HEK293 (cell line): ENCODE data around the gene SH3YL1.

Experiments
- CTCF ChIA-PET: fragments of 350-600 bp; formaldehyde crosslinking; extraction: SDS; loops from one replicate; lab custom pipeline; 2021; ENCODE audit warnings: antibody characterized with exemption; lab: Yijun Ruan, JAX
- POLR2A ChIA-PET: fragments of 300-600 bp; formaldehyde crosslinking; extraction: SDS; loops from one replicate; lab custom pipeline; 2020; ENCODE audit warnings: antibody characterized with exemption, inconsistent platforms; lab: Yijun Ruan, JAX
- H3K27ac ChIP-seq: fragments of 200-500 bp; sonication (Bioruptor generic); 2 replicates; pipeline ENCODE4 v1.5.1; 2014; ENCODE audit warnings: low read depth, low read length, control low read depth, inconsistent platforms; ENCODE audit errors: extremely low read depth
- H3K36me3 ChIP-seq, 2 experiments: fragments of 200-500 bp in 1 of 2; sonication (Bioruptor generic) in 1 of 2; 1 replicate in 1 of 2; 2 replicates in 1 of 2; pipeline ENCODE4 v1.5.1; 2014 to 2017; ENCODE audit warnings: inconsistent platforms in 2 of 2, low read length in 2 of 2; ENCODE audit not compliant: control insufficient read depth in 2 of 2, insufficient read depth in 1 of 2
- H3K4me1 ChIP-seq: fragments of 200-500 bp; sonication (Bioruptor generic); 2 replicates; pipeline ENCODE4 v1.5.1; 2014; ENCODE audit warnings: mild to moderate bottlenecking, low read length, inconsistent platforms; ENCODE audit not compliant: control insufficient read depth, insufficient read depth
- H3K4me3 ChIP-seq: 2 replicates; pipeline ENCODE4 v1.5.1; 2011; ENCODE audit warnings: low read depth, mild to moderate bottlenecking, control low read depth, low read length, moderate library complexity
- H3K9me3 ChIP-seq: fragments of 200-500 bp; sonication (Bioruptor generic); 2 replicates; pipeline ENCODE4 v1.5.1; 2014; ENCODE audit warnings: low read depth, low read length, inconsistent platforms; ENCODE audit not compliant: control insufficient read depth, insufficient read depth
- EGR2 ChIP-seq: fragments of 450-650 bp; formaldehyde crosslinking; IDR thresholded peaks from 2 replicates; pipeline ENCODE4 v1.5.1; 2016; ENCODE audit warnings: low read depth, missing biosample characterization, missing genetic modification characterization
- ZBTB1 ChIP-seq: fragments of 450-650 bp; formaldehyde crosslinking; IDR thresholded peaks from 2 replicates; pipeline ENCODE4 v1.5.1; 2016; ENCODE audit warnings: missing biosample characterization, missing genetic modification characterization
- ZBTB17 ChIP-seq: fragments of 450-650 bp; formaldehyde crosslinking; IDR thresholded peaks from 2 replicates; pipeline ENCODE4 v1.5.1; 2016; ENCODE audit warnings: missing biosample characterization, missing genetic modification characterization
- ZNF112 ChIP-seq: fragments of 450-650 bp; formaldehyde crosslinking; IDR thresholded peaks from 2 replicates; pipeline ENCODE4 v1.5.0; 2017; ENCODE audit warnings: missing biosample characterization, missing genetic modification characterization
- ZNF174 ChIP-seq: fragments of 450-650 bp; formaldehyde crosslinking; IDR thresholded peaks from 2 replicates; pipeline ENCODE4 v1.5.0; 2017; ENCODE audit warnings: missing biosample characterization, mild to moderate bottlenecking, missing genetic modification characterization
- ZNF2 ChIP-seq: fragments of 450-650 bp; formaldehyde crosslinking; IDR thresholded peaks from 2 replicates; pipeline ENCODE4 v1.5.1; 2016; ENCODE audit warnings: missing biosample characterization, missing genetic modification characterization
- ZNF202 ChIP-seq: fragments of 450-650 bp; formaldehyde crosslinking; IDR thresholded peaks from 2 replicates; pipeline ENCODE4 v1.5.1; 2016; ENCODE audit warnings: missing biosample characterization, missing genetic modification characterization, borderline replicate concordance
- ZNF248 ChIP-seq: fragments of 450-650 bp; formaldehyde crosslinking; IDR thresholded peaks from 2 replicates; pipeline ENCODE4 v1.5.1; 2017; ENCODE audit warnings: missing biosample characterization, missing genetic modification characterization
- ZNF266 ChIP-seq: fragments of 450-650 bp; formaldehyde crosslinking; IDR thresholded peaks from 2 replicates; pipeline ENCODE4 v1.5.1; 2016; ENCODE audit warnings: missing biosample characterization, missing genetic modification characterization, low read depth
- ZNF366 ChIP-seq: fragments of 450-650 bp; formaldehyde crosslinking; conservative IDR thresholded peaks from 2 replicates; pipeline ENCODE4 v1.5.1; 2016; ENCODE audit warnings: missing biosample characterization, missing genetic modification characterization
- ZNF433 ChIP-seq: fragments of 450-650 bp; formaldehyde crosslinking; IDR thresholded peaks from 2 replicates; pipeline ENCODE4 v1.5.1; 2016; ENCODE audit warnings: missing biosample characterization, missing genetic modification characterization, low read depth
- ZNF501 ChIP-seq: fragments of 450-650 bp; formaldehyde crosslinking; IDR thresholded peaks from 2 replicates; pipeline ENCODE4 v1.5.1; 2016; ENCODE audit warnings: missing biosample characterization, missing genetic modification characterization
- ZNF544 ChIP-seq: fragments of 450-650 bp; formaldehyde crosslinking; IDR thresholded peaks from 2 replicates; pipeline ENCODE4 v1.5.0; 2017; ENCODE audit warnings: missing biosample characterization, missing genetic modification characterization
- ZNF624 ChIP-seq: fragments of 450-650 bp; formaldehyde crosslinking; IDR thresholded peaks from 2 replicates; pipeline ENCODE4 v1.5.1; 2017; ENCODE audit warnings: missing biosample characterization, missing genetic modification characterization
- ZNF664 ChIP-seq: fragments of 450-650 bp; formaldehyde crosslinking; IDR thresholded peaks from 2 replicates; pipeline ENCODE4 v1.5.1; 2016; ENCODE audit warnings: missing biosample characterization, missing genetic modification characterization
- TF ChIP-seq, protein P1 (sequence below): fragments of 450-650 bp; formaldehyde crosslinking; IDR thresholded peaks from 2 replicates; pipeline ENCODE4 v1.5.1; 2017; ENCODE audit warnings: missing biosample characterization, missing genetic modification characterization
- TF ChIP-seq, protein P2 (sequence below): fragments of 450-650 bp; formaldehyde crosslinking; IDR thresholded peaks from 2 replicates; pipeline ENCODE4 v1.5.1; 2016; ENCODE audit warnings: missing biosample characterization, missing genetic modification characterization
- TF ChIP-seq, protein P3 (sequence below): fragments of 450-650 bp; formaldehyde crosslinking; IDR thresholded peaks from 2 replicates; pipeline ENCODE4 v1.5.1; 2016; ENCODE audit warnings: missing biosample characterization, missing genetic modification characterization, low read depth
- TF ChIP-seq, protein P4 (sequence below): fragments of 450-650 bp; formaldehyde crosslinking; optimal IDR thresholded peaks from 2 replicates; pipeline ENCODE3; 2016; ENCODE audit warnings: missing biosample characterization, mild to moderate bottlenecking, missing genetic modification characterization
- TF ChIP-seq, protein P5 (sequence below): fragments of 450-650 bp; formaldehyde crosslinking; IDR thresholded peaks from 2 replicates; pipeline ENCODE4 v1.5.1; 2017; ENCODE audit warnings: missing biosample characterization, missing genetic modification characterization

SH3YL1 gene

DNA sequence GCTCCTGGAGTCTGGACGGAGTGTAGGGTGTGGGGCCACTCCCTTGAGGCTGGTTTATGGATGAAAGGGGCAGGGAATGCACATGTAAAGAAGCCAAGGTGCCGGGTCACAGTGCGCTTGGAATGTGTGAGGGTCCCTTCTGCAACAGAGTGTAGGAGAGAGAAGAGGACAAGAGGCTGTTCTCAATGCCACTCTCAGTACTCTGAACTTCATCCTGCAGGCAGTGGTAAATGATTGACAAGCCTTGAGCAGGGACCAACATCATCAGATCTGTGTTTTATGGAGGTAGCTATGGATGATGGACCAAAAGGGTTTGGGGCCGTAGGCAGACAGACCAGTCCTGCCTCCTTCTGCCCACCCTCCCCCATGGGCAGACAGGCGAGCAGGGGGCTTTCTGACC, 31.3 kb upstream of the SH3YL1 start:
- no peaks in the 10 kb centered on the region for H3K4me1 ChIP-seq
- no peak overlapping the region for H3K27ac ChIP-seq
- CTCF ChIA-PET = no interaction called here
- H3K4me3 ChIP-seq = no peak overlapping the region
- H3K9me3 ChIP-seq = no peaks in the 10 kb centered on the region
- POLR2A ChIA-PET = no interaction called here
- TF ChIP-seq ZNF664 (tag by site-specific recombination) (no peak), ZBTB17 (tag by site-specific recombination) (no peak), ZNF202 (no peak), ZNF433 (tag by site-specific recombination) (no peak), EGR2 (tag by site-specific recombination) (no peak), ZNF544 (tag by site-specific recombination) (no peak), ZNF112 (no peak), ZNF501 (tag by site-specific recombination) (no peak), ZNF248 (tag by site-specific recombination) (no peak), ZNF2 (tag by site-specific recombination) (no peak), ZNF624 (tag by site-specific recombination) (no peak), ZNF366 (no peak), ZNF174 (no peak), ZBTB1 (tag by site-specific recombination) (no peak), ZNF266 (tag by site-specific recombination) (no peak)
- TF ChIP-seq, protein P1, sequence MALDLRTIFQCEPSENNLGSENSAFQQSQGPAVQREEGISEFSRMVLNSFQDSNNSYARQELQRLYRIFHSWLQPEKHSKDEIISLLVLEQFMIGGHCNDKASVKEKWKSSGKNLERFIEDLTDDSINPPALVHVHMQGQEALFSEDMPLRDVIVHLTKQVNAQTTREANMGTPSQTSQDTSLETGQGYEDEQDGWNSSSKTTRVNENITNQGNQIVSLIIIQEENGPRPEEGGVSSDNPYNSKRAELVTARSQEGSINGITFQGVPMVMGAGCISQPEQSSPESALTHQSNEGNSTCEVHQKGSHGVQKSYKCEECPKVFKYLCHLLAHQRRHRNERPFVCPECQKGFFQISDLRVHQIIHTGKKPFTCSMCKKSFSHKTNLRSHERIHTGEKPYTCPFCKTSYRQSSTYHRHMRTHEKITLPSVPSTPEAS (tag by site-specific recombination) = no peak
- TF ChIP-seq, protein P2, sequence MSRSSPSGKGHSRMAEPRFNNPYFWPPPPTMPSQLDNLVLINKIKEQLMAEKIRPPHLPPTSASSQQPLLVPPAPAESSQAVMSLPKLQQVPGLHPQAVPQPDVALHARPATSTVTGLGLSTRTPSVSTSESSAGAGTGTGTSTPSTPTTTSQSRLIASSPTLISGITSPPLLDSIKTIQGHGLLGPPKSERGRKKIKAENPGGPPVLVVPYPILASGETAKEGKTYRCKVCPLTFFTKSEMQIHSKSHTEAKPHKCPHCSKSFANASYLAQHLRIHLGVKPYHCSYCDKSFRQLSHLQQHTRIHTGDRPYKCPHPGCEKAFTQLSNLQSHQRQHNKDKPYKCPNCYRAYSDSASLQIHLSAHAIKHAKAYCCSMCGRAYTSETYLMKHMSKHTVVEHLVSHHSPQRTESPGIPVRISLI (tag by site-specific recombination) = no peak
- TF ChIP-seq, protein P3, sequence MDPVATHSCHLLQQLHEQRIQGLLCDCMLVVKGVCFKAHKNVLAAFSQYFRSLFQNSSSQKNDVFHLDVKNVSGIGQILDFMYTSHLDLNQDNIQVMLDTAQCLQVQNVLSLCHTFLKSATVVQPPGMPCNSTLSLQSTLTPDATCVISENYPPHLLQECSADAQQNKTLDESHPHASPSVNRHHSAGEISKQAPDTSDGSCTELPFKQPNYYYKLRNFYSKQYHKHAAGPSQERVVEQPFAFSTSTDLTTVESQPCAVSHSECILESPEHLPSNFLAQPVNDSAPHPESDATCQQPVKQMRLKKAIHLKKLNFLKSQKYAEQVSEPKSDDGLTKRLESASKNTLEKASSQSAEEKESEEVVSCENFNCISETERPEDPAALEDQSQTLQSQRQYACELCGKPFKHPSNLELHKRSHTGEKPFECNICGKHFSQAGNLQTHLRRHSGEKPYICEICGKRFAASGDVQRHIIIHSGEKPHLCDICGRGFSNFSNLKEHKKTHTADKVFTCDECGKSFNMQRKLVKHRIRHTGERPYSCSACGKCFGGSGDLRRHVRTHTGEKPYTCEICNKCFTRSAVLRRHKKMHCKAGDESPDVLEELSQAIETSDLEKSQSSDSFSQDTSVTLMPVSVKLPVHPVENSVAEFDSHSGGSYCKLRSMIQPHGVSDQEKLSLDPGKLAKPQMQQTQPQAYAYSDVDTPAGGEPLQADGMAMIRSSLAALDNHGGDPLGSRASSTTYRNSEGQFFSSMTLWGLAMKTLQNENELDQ (tag by site-specific recombination) = no peak
- TF ChIP-seq, protein P4, sequence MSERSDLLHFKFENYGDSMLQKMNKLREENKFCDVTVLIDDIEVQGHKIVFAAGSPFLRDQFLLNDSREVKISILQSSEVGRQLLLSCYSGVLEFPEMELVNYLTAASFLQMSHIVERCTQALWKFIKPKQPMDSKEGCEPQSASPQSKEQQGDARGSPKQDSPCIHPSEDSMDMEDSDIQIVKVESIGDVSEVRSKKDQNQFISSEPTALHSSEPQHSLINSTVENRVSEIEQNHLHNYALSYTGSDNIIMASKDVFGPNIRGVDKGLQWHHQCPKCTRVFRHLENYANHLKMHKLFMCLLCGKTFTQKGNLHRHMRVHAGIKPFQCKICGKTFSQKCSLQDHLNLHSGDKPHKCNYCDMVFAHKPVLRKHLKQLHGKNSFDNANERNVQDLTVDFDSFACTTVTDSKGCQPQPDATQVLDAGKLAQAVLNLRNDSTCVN (tag by site-specific recombination) = no peak
- TF ChIP-seq, protein P5, sequence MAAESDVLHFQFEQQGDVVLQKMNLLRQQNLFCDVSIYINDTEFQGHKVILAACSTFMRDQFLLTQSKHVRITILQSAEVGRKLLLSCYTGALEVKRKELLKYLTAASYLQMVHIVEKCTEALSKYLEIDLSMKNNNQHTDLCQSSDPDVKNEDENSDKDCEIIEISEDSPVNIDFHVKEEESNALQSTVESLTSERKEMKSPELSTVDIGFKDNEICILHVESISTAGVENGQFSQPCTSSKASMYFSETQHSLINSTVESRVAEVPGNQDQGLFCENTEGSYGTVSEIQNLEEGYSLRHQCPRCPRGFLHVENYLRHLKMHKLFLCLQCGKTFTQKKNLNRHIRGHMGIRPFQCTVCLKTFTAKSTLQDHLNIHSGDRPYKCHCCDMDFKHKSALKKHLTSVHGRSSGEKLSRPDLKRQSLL (tag by site-specific recombination) = no peak
- TF ChIP-seq, all 188 proteins: peak for 0
- no peaks in the 10 kb centered on the region for H3K36me3 ChIP-seq
